ENCODE data around the gene KLHL29. TPM values are rescaled to one million over a fixed set of nuclear protein-coding genes. Genes with fewer than 3 reads are reported as not detected.

The KLHL29 gene
- total RNA-seq, 1 experiment from 2014 or later = 7.7 TPM

- Histone ChIP-seq H3K9me3 (ENCODE audit: control insufficient read depth, insufficient read depth, low read depth, low read length) (no peaks in the 10 kb centered on the region), H3K27me3 (ENCODE audit: control insufficient read depth, insufficient read depth, low read length) (peaks cover 6% of the 10 kb centered on the region), H3K4me3 (ENCODE audit: low read depth in 2 of 2, low read length in 2 of 2) (no peak overlapping the region), H3K4me1 (ENCODE audit: control insufficient read depth, insufficient read depth, low read length) (peaks cover 6% of the 10 kb centered on the region; the same call in 1 of the 2 replicates), H3K36me3 (ENCODE audit: control insufficient read depth, insufficient read depth, low read length) (no peaks in the 10 kb centered on the region; the same call in 1 of the 2 replicates), H3K27ac (ENCODE audit: low read length) (no peak overlapping the region)
- DNase-seq (ENCODE audit: low read depth, low spot score) = no peak
- ATAC-seq = no peak
- in situ Hi-C loops (cut with HindIII; ENCODE audit: low pct_unique_long_range_greater_than_20kb, low sequenced_read_pairs) (no loop called here), intact Hi-C loops (cut with micrococcal nuclease; ENCODE audit: unreplicated experiment) (no loop called here)
- TF ChIP-seq CTCF (IDR thresholded peaks at IDR 0.05) (no peak), SIN3A (IDR thresholded peaks at IDR 0.05; ENCODE audit: borderline replicate concordance, insufficient read depth, low read depth, low read length) (no peak), POLR2AphosphoS5 (IDR thresholded peaks at IDR 0.05; ENCODE audit: low read depth, low read length) (no peak), TCF7L2 (IDR thresholded peaks at IDR 0.05; ENCODE audit: low read depth, low read length) (no peak), REST (IDR thresholded peaks at IDR 0.05; ENCODE audit: insufficient read depth in 1 of 2, low read depth in 2 of 2, low read length in 1 of 2) (no peak)
- BruUV-seq (replicated peaks) = no TSS peak
- CTCF ChIA-PET = no interaction called here
- POLR2A ChIA-PET = no interaction called here
Observed at GRCh38 chr2:23388294-23388693, 3.3 kb downstream of the KLHL29 start.

- POLR2A ChIA-PET = no interaction called here
- TF ChIP-seq POLR2AphosphoS5 (IDR thresholded peaks at IDR 0.05; ENCODE audit: low read depth, low read length) = no peak
- no peak for TF ChIP-seq TCF7L2 (IDR thresholded peaks at IDR 0.05; ENCODE audit: low read depth, low read length)
- no peak for TF ChIP-seq REST (IDR thresholded peaks at IDR 0.05; ENCODE audit: insufficient read depth in 1 of 2, low read depth in 2 of 2, low read length in 1 of 2)
- no peak for TF ChIP-seq CTCF (IDR thresholded peaks at IDR 0.05)
- no peak for TF ChIP-seq SIN3A (IDR thresholded peaks at IDR 0.05; ENCODE audit: borderline replicate concordance, insufficient read depth, low read depth, low read length)
- CTCF ChIA-PET = no interaction called here
- H3K27ac ChIP-seq (ENCODE audit: low read length) = no peak overlapping the region
- TSS peak; percentile 51 for BruUV-seq (replicated peaks)
- intact Hi-C loops (cut with micrococcal nuclease; ENCODE audit: unreplicated experiment) (no loop called here), in situ Hi-C loops (cut with HindIII; ENCODE audit: low pct_unique_long_range_greater_than_20kb, low sequenced_read_pairs) (no loop called here)
- peaks cover 6% of the 10 kb centered on the region for H3K27me3 ChIP-seq (ENCODE audit: control insufficient read depth, insufficient read depth, low read length)
- H3K4me3 ChIP-seq (ENCODE audit: low read depth in 2 of 2, low read length in 2 of 2) = no peak overlapping the region
- no peaks in the 10 kb centered on the region for H3K9me3 ChIP-seq (ENCODE audit: control insufficient read depth, insufficient read depth, low read depth, low read length)
- H3K4me1 ChIP-seq (ENCODE audit: control insufficient read depth, insufficient read depth, low read length) = peaks cover 6% of the 10 kb centered on the region; the same call in 1 of the 2 replicates
- DNase-seq (ENCODE audit: low read depth, low spot score) = no peak
- H3K36me3 ChIP-seq (ENCODE audit: control insufficient read depth, insufficient read depth, low read length) = no peaks in the 10 kb centered on the region; the same call in 1 of the 2 replicates
- ATAC-seq = no peak
Observed at GRCh38 chr2:23388756-23389514, 4.0 kb downstream of the KLHL29 start.

Measured in Panc1 (cell line).